ENCODE data around the gene PPP1R37. TPM values are rescaled to one million over a fixed set of nuclear protein-coding genes. Genes with fewer than 3 reads are reported as not detected.
"Not testable (repeated sequence)": the region's sequence is repeated elsewhere in the genome, so short reads cannot be mapped to it uniquely, and the experiment has no call there.

PPP1R37 gene
- total and polyA plus RNA-seq, 5 donors from 2014 or later, result 0.61 to 17.4 (median 0.69) TPM

- peak overlapping the region; percentile 59 to 68 (median 60) for H3K27ac Mint-ChIP-seq
- no peak for DNase-seq
Observed at GRCh38 chr19:45115809-45116615, 23.0 kb downstream of the PPP1R37 start.

DNA sequence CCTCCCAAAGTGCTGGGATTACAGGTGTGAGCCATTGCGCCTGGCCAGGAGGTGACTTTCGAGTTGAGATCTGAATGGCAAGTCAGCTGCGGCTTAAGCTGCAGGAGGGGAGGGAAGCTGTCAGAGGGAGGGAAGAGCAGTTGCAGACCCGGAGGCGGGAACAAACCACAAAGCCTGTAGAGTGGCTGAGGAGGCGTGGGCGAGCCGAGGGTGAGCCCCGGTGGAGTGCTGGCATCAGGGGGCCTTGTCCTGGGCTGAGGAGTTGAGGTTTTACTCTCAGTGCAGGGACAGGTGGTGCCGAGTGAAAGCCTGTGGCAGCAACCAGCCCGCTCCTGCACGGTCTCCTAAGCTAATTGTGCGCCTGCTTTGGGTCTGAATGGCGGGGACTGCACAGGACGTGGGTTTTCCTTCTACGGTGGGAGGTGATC is 24.2 kb downstream of the PPP1R37 start:
- no peaks in the 10 kb centered on the region for H3K27me3 Mint-ChIP-seq
- H3K27ac Mint-ChIP-seq, result peak overlapping the region in 2 of 3 donors; percentile 68 to 83
- H3K4me3 ChIP-seq (ENCODE audit: low read depth, low read length), result no peak overlapping the region
- H3K36me3 Mint-ChIP-seq, result no peaks in the 10 kb centered on the region
- peaks cover 22% of the 10 kb centered on the region for H3K4me1 ChIP-seq (ENCODE audit: control insufficient read depth, insufficient read depth, low read length, poor library complexity, severe bottlenecking)
- no peaks in the 10 kb centered on the region for H3K36me3 ChIP-seq (ENCODE audit: control insufficient read depth, insufficient read depth, low read length)
- ATAC-seq (ENCODE audit: low read depth in 2 of 2) (peak; percentile 37 to 41), DNase-seq (peak in 2 of 3 donors; percentile 14 to 47)
- H3K9me3 Mint-ChIP-seq, result no peaks in the 10 kb centered on the region
- peaks cover 0 to 62% (median 25%) of the 10 kb centered on the region in 4 donors for H3K4me1 Mint-ChIP-seq
- no peaks in the 10 kb centered on the region for H3K27me3 ChIP-seq (ENCODE audit: control insufficient read depth, insufficient read depth, low read length)
- peak overlapping the region; percentile 32 to 72 (median 60) for H3K4me3 Mint-ChIP-seq
- H3K9me3 ChIP-seq (ENCODE audit: control insufficient read depth in 2 of 2, low read length in 2 of 2), result no peaks in the 10 kb centered on the region
- H3K27ac ChIP-seq (ENCODE audit: insufficient read depth, low read length, poor library complexity, severe bottlenecking), result no peak overlapping the region

More at GRCh38 chr19:45115809-45116615, 23.0 kb downstream of the PPP1R37 start:
- Mint-ChIP-seq H3K36me3 (no peaks in the 10 kb centered on the region), H3K4me3 (peak overlapping the region in 1 of 4 donors; percentile 61), H3K27me3 (no peaks in the 10 kb centered on the region), H3K4me1 (peaks cover 0 to 58% (median 29%) of the 10 kb centered on the region in 4 donors), H3K9me3 (no peaks in the 10 kb centered on the region)
- no peak overlapping the region for H3K4me3 ChIP-seq (ENCODE audit: low read depth, low read length)
- H3K36me3 ChIP-seq (ENCODE audit: control insufficient read depth, insufficient read depth, low read length), result no peaks in the 10 kb centered on the region
- H3K27ac ChIP-seq (ENCODE audit: insufficient read depth, low read length, poor library complexity, severe bottlenecking), result no peak overlapping the region
- no peaks in the 10 kb centered on the region for H3K27me3 ChIP-seq (ENCODE audit: control insufficient read depth, insufficient read depth, low read length)
- no peaks in the 10 kb centered on the region for H3K9me3 ChIP-seq (ENCODE audit: control insufficient read depth in 2 of 2, low read length in 2 of 2)
- peaks cover 22% of the 10 kb centered on the region for H3K4me1 ChIP-seq (ENCODE audit: control insufficient read depth, insufficient read depth, low read length, poor library complexity, severe bottlenecking)
- ATAC-seq (ENCODE audit: low read depth in 2 of 2), result no peak

GRCh38 chr19:45117671-45118070 is 24.7 kb downstream of the PPP1R37 start:
- Mint-ChIP-seq H3K27ac (peak overlapping the region in 1 of 3 donors; percentile 83), H3K4me1 (peaks cover 0 to 65% (median 25%) of the 10 kb centered on the region in 4 donors), H3K36me3 (no peaks in the 10 kb centered on the region), H3K9me3 (no peaks in the 10 kb centered on the region), H3K4me3 (peak overlapping the region in 1 of 4 donors; percentile 61), H3K27me3 (no peaks in the 10 kb centered on the region)
- Histone ChIP-seq H3K27me3 (ENCODE audit: control insufficient read depth, insufficient read depth, low read length) (no peaks in the 10 kb centered on the region), H3K9me3 (ENCODE audit: control insufficient read depth in 2 of 2, low read length in 2 of 2) (no peaks in the 10 kb centered on the region), H3K36me3 (ENCODE audit: control insufficient read depth, insufficient read depth, low read length) (no peaks in the 10 kb centered on the region), H3K4me1 (ENCODE audit: control insufficient read depth, insufficient read depth, low read length, poor library complexity, severe bottlenecking) (peaks cover 22% of the 10 kb centered on the region), H3K4me3 (ENCODE audit: low read depth, low read length) (no peak overlapping the region), H3K27ac (ENCODE audit: insufficient read depth, low read length, poor library complexity, severe bottlenecking) (no peak overlapping the region)
- no peak for DNase-seq
- peak in 1 of 2 donors; percentile 17 for ATAC-seq (ENCODE audit: low read depth in 2 of 2)

DNA sequence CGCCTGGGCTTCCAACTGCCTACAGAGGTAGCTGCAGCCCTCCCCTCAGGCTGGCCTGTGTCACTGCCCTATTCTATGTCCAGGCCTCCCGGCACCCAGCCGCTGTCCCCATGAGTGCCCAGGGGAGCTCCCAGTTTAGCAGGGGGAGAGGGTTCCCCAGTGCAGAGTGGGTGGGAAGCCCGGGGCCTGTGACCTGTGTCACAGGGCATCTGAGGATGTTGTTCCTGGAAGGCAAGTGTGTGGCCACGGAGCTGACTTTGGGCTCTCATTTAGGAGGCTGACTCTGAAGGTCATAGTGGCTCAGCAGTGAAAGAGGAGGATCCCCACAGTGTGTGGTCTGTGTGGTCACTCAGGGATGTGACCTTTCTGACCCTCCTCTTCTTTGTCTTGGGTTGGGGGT is 25.1 kb downstream of the PPP1R37 start:
- H3K27ac ChIP-seq (ENCODE audit: insufficient read depth, low read length, poor library complexity, severe bottlenecking), result no peak overlapping the region

GRCh38 chr19:45118591-45119355 is 25.8 kb downstream of the PPP1R37 start:
- peaks cover 18% of the 10 kb centered on the region for H3K4me1 ChIP-seq (ENCODE audit: control insufficient read depth, insufficient read depth, low read length, poor library complexity, severe bottlenecking)

More for the DNA sequence above, 25.1 kb downstream of the PPP1R37 start:
- Histone ChIP-seq H3K27me3 (ENCODE audit: control insufficient read depth, insufficient read depth, low read length) (no peaks in the 10 kb centered on the region), H3K9me3 (ENCODE audit: control insufficient read depth in 2 of 2, low read length in 2 of 2) (no peaks in the 10 kb centered on the region), H3K36me3 (ENCODE audit: control insufficient read depth, insufficient read depth, low read length) (no peaks in the 10 kb centered on the region), H3K4me1 (ENCODE audit: control insufficient read depth, insufficient read depth, low read length, poor library complexity, severe bottlenecking) (peaks cover 22% of the 10 kb centered on the region), H3K4me3 (ENCODE audit: low read depth, low read length) (no peak overlapping the region)
- Mint-ChIP-seq H3K9me3 (no peaks in the 10 kb centered on the region), H3K4me3 (peak overlapping the region in 1 of 4 donors; percentile 61), H3K27me3 (no peaks in the 10 kb centered on the region), H3K4me1 (peaks cover 0 to 66% (median 25%) of the 10 kb centered on the region in 4 donors), H3K27ac (peak overlapping the region in 1 of 3 donors; percentile 69), H3K36me3 (no peaks in the 10 kb centered on the region)
- ATAC-seq (ENCODE audit: low read depth in 2 of 2), result no peak
- no peak for DNase-seq

DNA sequence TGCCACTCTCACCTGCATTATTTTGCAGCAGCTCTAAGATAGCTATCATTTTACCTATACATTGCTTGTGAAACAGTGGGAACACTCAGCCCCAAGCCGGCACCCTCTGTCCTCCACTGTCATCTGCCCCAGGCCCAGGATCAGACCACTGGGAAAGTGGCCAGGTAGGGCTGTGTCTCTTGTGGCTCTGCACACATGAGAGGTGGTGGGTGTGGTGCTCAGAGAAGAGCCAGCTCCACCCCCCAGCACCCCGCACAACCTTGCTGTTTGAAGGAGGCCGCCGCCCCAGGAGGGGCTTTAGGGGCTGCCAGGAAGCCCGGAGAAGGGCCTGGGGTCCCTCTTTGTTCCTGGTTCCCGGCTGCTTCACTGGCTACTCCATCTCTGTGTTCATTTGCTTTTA is 26.6 kb downstream of the PPP1R37 start:
- no peak for DNase-seq
- peak overlapping the region in 1 of 3 donors; percentile 62 for H3K27ac Mint-ChIP-seq

More at GRCh38 chr19:45118591-45119355, 25.8 kb downstream of the PPP1R37 start:
- peak overlapping the region in 2 of 3 donors; percentile 62 to 69 for H3K27ac Mint-ChIP-seq
- H3K36me3 Mint-ChIP-seq; H3K36me3 ChIP-seq (ENCODE audit: control insufficient read depth, insufficient read depth, low read length); H3K27me3 Mint-ChIP-seq; H3K27ac ChIP-seq (ENCODE audit: insufficient read depth, low read length, poor library complexity, severe bottlenecking); H3K27me3 ChIP-seq (ENCODE audit: control insufficient read depth, insufficient read depth, low read length); DNase-seq; H3K9me3 ChIP-seq (ENCODE audit: control insufficient read depth in 2 of 2, low read length in 2 of 2); H3K9me3 Mint-ChIP-seq; H3K4me3 ChIP-seq (ENCODE audit: low read depth, low read length): not testable (repeated sequence)
- H3K4me3 Mint-ChIP-seq, result peak overlapping the region in 3 of 4 donors; percentile 11 to 24 (median 16)
- peak in 1 of 2 donors; percentile 15 for ATAC-seq (ENCODE audit: low read depth in 2 of 2)
- H3K4me1 Mint-ChIP-seq, result peaks cover 0 to 66% (median 27%) of the 10 kb centered on the region in 4 donors

DNA sequence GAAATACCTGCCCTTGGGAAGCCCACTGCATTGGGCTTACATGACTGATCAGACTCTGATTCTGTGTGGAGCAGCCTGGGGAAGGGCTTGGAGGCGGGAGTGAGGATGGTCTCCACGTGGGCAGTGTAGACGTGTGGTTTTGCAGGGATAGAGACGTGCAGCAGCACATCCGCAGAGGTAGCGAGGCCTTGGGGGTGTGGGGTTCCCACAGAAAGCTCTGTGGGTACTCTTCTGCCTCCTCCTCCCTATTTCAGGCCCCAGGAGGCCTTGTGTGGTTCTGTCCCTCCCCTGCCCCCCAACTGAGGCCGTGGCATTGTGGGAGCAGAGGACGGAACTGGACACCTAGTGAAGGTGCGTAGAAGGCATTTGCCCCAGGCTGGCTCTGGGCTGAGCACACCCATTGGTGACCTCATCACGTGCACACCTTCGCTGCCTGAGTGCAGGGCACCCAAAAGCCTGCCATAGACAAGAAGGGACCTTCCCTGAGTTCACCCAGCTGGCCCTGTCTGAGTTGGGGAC is 28.9 kb downstream of the PPP1R37 start:
- Mint-ChIP-seq H3K4me1 (peaks cover 0 to 63% (median 26%) of the 10 kb centered on the region in 4 donors), H3K27me3 (no peaks in the 10 kb centered on the region), H3K36me3 (no peaks in the 10 kb centered on the region), H3K9me3 (no peaks in the 10 kb centered on the region), H3K4me3 (no peak overlapping the region), H3K27ac (no peak overlapping the region)
- Histone ChIP-seq H3K27ac (ENCODE audit: insufficient read depth, low read length, poor library complexity, severe bottlenecking) (no peak overlapping the region), H3K36me3 (ENCODE audit: control insufficient read depth, insufficient read depth, low read length) (no peaks in the 10 kb centered on the region), H3K4me3 (ENCODE audit: low read depth, low read length) (no peak overlapping the region), H3K9me3 (ENCODE audit: control insufficient read depth in 2 of 2, low read length in 2 of 2) (no peaks in the 10 kb centered on the region), H3K4me1 (ENCODE audit: control insufficient read depth, insufficient read depth, low read length, poor library complexity, severe bottlenecking) (peaks cover 13% of the 10 kb centered on the region), H3K27me3 (ENCODE audit: control insufficient read depth, insufficient read depth, low read length) (no peaks in the 10 kb centered on the region)
- DNase-seq (no peak), ATAC-seq (ENCODE audit: low read depth in 2 of 2) (no peak)

More for the DNA sequence above, 26.6 kb downstream of the PPP1R37 start:
- no peaks in the 10 kb centered on the region for H3K36me3 Mint-ChIP-seq
- H3K4me1 Mint-ChIP-seq, result peaks cover 0 to 68% (median 28%) of the 10 kb centered on the region in 4 donors
- Histone ChIP-seq H3K4me1 (ENCODE audit: control insufficient read depth, insufficient read depth, low read length, poor library complexity, severe bottlenecking) (peaks cover 18% of the 10 kb centered on the region), H3K36me3 (ENCODE audit: control insufficient read depth, insufficient read depth, low read length) (no peaks in the 10 kb centered on the region), H3K27ac (ENCODE audit: insufficient read depth, low read length, poor library complexity, severe bottlenecking) (no peak overlapping the region), H3K4me3 (ENCODE audit: low read depth, low read length) (no peak overlapping the region), H3K9me3 (ENCODE audit: control insufficient read depth in 2 of 2, low read length in 2 of 2) (no peaks in the 10 kb centered on the region), H3K27me3 (ENCODE audit: control insufficient read depth, insufficient read depth, low read length) (no peaks in the 10 kb centered on the region)
- H3K27me3 Mint-ChIP-seq, result no peaks in the 10 kb centered on the region
- no peak for ATAC-seq (ENCODE audit: low read depth in 2 of 2)
- no peaks in the 10 kb centered on the region for H3K9me3 Mint-ChIP-seq
- no peak overlapping the region for H3K4me3 Mint-ChIP-seq

All from CD4-positive, CD25-positive, alpha-beta regulatory T cell (primary cell).